ENCODE results near the gene SGMS1.

SGMS1 gene

GRCh38 chr10:50635286-50635685 is 11.5 kb upstream of the SGMS1 start:
- no peak for DNase-seq

- DNase-seq: no peak
Observed at GRCh38 chr10:50634479-50634878, 10.7 kb upstream of the SGMS1 start.

- DNase-seq: no peak
Observed at GRCh38 chr10:50631052-50631451, 7.3 kb upstream of the SGMS1 start.

DNA sequence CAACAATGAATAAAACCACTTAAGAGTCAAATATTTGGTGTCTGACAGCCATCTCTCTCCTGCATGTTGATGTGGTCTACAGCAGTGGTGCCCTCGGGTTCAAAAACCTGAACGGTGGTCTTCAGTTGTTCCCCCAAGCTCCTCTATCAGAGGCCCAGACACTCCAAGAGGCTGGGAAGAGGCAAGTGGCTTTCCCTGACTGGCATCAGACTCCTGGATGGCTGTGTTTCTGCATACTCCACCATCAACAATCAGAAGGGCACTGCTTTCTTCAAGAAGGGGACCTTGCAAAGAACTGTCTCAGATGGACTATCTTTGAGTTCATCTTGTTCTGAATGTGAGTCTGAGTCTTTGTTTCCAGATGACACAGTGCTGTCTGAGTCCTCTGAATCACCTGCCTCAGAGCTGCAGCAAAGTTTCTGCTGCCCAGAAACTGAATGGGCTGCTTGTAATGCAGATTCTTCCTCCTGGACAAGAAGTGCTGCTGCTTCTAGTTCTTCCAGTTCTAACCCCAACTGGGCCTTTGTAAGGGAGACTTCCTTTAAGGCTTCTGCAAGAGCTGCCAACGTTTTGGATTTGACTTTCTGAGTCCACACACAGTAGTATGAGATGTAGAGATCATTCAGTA is 5.9 kb upstream of the SGMS1 start:
- no peak for DNase-seq

- no peak for DNase-seq
Observed at GRCh38 chr10:50627896-50628295, 4.1 kb upstream of the SGMS1 start.

GRCh38 chr10:50627443-50627842 is 3.7 kb upstream of the SGMS1 start:
- DNase-seq: no peak

- DNase-seq: no peak
Observed at GRCh38 chr10:50625649-50626132, 1.9 kb upstream of the SGMS1 start.

DNA sequence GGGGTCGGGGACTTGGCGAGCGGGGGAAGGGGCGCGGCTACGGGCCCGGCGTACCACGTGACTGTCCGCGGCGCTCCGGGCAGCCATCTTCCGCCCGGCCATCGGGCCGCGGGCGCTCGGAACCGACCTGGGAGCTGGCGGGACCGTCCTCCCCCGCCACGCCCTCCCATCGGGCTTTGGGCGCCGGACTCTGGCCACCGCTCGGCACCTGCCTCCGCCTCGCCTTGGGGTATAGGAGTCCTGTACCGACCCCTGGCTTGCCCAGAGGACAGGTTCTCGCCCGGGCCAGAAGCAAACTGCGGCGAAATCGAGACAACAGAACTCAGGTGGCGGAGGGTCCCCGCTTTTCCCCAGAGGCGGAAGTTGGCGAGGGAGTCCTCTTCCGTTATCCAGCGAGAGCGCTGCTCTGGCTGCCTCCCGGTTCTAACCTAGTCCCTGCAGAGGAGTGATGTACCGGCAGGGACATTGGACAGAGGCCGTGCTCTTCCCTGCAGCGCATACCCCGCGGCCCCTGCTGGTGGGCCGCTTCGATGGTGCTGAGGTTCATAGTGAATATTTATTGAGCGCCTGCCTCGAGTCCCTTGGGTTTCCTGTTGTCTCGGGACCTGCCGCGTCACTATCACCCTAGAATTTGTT is 1.2 kb upstream of the SGMS1 start:
- DNase-seq: peak; percentile 50

DNA sequence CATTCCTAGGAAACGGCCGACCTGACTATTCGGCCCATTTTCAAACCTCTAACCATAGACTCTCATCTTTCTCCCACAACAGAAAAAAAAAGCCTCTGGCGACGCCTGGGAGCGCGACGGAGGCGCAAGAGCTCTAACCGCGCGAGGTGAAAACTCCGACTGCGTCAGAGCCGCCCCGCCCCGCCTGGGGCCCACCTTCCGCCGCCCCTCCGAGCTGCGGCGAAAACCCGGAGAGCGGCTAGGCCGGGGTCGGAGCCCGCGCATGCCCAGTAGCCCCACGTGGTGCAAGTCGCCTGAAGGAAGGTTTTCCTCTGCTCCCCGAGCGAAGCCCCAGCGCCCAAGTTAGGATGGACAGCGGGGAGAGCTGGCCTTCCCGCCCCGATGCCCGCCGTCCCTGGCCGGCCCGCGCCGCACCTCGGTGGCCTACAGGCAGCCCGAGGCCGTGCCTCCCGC is 683 bp upstream of the SGMS1 start:
- peak; percentile 97 for DNase-seq

DNA sequence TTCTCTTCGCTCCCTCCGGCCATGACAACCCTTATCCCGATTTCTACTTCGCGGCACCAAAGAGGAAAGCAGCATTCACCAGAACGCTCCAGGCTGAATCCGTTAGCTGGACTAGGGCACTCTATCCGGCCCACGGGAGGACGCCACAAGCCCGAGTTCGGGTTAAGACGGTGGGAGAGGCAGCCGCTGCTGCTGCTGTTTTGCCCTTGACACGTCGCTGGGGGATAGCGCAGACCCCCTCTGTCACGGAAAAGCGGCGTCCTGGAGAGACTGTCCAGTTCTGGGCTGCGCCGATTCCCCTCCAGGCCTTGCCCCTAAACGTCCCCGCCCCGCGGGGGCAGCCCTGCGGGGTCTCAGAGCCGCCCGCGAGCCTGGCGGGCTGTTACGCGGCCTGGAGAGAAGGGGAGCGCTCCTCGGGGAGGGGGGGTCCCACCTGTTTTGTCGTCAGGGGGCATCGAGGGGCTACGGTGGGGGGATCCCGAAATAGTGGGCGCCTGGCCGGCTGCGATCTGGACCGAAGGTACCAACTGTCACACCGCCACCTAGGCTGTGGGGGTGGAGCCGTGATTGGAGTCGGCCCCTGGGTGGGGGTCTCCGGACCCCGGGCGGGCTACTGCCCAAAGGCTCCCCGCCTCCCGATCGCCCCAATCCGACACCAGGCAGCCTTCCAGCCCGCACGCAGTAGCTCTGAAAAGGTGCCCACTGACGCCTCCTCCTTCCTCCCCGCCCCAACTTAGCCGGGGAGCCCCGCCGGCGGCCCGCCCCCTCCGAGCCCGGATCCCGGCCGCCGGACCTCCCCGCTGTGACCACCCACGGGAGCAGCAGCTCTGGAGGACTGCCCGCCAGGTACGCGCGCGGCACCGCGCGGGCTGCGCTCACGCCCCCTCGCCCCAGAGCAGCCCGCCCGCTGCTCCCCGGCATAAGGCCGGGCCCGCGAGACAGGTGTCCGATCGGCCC is 772 bp downstream of the SGMS1 start:
- DNase-seq: peak; percentile 45

DNA sequence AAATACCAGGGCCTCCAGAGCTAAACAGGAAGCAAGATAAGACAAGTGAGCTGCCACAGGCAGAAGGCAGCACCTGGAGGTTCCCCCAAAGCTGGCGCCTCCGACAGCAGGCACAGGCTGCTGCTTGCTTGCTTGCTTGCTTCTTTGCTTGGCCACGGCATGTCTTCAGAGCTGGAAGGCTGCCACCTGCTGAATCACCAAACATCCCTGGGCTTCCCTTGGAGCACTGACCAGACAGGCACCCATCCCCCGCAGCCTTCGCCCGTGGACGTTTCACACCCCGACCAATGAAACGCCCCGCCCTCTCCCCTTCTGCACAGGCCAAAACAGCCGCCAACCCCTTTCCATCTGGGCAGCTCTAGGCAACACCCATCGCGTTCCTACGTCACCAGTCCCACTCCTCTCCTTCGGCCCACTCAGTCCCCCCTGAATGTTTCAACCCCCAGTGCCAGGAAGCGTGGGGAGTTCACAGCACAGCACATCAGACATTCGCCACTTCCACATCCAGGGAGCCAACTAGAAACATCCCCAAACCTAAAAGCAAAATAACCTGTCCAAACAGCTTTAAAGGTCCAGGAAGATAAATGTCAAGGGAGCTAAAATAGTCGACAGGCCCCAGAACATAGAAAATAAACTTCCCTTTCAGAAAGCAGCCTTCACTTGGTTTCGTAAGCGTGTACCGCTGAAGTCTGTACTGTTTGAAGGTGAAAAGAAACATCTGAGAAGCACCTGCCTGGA is 1.6 kb downstream of the SGMS1 start:
- peak; percentile 43 for DNase-seq

- DNase-seq: no peak
Observed at GRCh38 chr10:50620899-50621298, 2.9 kb downstream of the SGMS1 start.

GRCh38 chr10:50619882-50620281 is 3.9 kb downstream of the SGMS1 start:
- no peak for DNase-seq

DNA sequence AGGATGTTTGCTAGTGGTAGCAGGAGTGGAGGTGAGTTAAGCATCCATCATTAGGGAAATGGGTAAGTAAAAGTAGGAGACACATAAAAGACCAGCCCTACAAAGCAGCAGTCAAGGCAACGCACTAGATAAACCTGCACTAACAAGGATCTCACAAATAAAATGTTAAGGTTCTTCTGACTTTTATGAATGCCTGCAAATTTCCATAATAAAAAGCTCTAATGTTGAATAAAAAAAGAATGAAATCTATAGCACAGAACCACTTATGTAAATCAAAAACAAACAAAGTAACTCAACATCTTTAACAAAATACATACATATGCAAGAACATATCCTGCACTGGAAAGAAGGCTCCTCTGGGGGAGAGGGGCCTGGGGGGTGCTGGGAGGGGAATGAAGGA is 4.6 kb downstream of the SGMS1 start:
- DNase-seq: no peak

- no peak for DNase-seq
Observed at GRCh38 chr10:50618624-50619023, 5.1 kb downstream of the SGMS1 start.

DNA sequence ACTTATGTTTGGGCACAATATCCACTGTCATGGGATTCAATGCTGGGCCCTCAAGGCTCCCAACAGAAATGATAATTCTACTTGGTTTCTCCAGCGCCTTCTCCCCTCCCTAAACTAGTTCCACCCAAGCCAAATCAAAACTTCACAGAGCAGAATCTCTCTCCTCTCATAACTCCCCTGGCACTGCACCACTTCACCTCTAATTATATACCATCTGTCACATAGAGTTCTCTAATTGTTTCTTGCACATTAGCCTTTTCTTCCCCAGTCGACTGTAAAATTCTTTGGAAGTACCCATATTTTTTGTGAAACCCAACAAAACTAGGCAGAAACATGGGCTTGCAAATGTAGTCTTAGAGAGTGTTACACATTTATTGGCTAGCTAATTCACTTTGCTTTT is 8.1 kb downstream of the SGMS1 start:
- DNase-seq: no peak

DNA sequence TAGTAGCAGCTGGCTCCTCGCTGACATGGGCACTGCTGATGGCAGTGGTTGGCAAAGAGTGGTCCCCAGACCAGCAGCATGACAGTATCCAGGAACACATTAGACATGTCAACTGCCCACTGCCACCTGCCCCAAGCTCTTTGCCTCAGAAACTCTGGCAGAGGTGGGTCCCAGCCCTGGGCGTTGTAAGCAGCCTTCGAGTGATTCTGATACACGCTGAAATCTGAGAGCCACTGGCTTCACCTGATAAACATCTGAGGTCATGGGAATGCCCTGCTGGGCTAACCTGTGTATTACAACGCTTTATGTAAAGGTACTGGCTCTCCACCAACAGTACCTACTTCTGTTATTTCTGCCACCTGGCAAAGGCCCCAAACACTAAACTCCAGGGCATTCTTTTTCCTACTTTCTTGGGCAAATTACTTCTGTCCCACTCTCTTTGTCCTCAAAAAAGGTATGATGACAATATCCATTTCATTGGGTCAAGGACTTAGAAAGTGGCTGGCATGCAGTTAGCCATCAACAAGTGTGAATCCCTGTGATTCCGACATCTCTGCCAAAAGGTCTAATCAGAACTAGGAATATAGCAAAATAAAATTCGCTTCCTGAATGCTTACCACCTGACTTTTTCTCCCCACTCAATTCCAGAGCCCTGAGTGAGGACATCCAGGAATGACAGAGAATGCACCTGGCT is 9.2 kb downstream of the SGMS1 start:
- DNase-seq: no peak

DNA sequence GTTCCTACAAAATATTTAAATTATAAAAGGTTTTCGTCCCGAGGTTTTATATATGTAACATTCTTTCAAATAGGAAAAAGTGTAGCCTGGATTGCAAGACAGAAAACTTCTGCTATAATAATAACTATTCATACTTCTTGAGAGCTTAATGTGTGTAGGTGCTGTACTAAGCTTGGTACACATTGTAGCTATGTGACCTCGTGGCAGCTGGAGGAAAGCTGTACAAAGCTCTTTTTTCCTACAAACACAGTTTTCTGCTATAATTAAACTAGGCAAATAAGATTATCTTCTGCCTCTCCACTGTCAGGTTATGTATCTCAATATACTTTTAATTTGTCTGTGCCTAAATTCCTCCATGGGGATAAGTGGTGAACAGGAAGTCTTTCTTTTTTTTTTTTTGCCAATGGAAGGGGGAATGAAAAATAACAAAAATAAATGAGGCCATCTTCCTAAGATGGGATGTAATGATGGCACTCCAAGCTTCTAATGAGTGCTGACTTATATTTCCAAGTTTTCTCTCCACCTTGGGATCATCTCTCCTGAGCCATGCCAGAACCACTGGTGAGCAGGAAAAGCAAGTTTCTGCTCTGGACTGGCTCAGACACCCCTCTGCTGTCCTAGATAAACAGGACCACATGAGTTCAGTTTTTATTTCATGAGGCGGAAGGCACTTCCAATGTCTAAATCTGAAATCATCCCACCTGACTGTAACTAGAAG is 9.9 kb downstream of the SGMS1 start:
- DNase-seq: no peak

- DNase-seq: no peak
Observed at GRCh38 chr10:50613150-50613549, 10.6 kb downstream of the SGMS1 start.

GRCh38 chr10:50610368-50610767 is 13.4 kb downstream of the SGMS1 start:
- no peak for DNase-seq

DNA sequence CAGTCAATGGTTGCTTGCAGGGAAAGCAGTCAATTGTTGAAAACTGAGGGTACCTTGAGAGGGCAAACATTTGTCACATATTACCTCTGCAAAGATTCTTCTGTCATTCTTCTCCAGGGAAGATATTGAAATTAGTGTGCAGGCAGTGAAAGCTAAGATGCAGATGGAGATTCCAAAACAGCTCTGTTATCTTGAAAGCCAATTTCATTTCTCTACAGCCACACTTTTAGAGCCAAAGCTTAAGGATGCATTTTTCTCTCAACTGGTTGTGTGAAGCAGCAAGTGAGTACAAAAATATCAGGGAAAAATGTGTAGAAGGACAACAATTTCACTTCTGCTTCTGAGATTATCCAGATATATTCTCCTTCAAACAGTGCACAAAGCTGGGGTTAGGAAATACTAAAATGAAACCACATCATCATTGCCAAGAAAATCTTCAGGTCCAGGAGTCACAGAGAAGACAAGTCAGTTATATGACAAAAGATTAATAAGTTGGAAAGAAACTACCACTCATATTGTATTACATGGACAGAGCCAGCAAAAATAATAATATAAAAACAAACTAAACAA is 16.3 kb downstream of the SGMS1 start:
- no peak for DNase-seq

Measured in stimulated activated CD4-positive, alpha-beta T cell treated with anti-CD3 and anti-CD28 coated beads, Interleukin-12 subunit alpha, Interleukin-12 subunit beta, amount 100 ng/mL, for 4 hours (primary cell).